AG04450 (cell line): ENCODE data around the gene CFAP58. TPM values are rescaled to one million over a fixed set of nuclear protein-coding genes. Genes with fewer than 3 reads are reported as not detected.

Experiments used
- CTCF ChIA-PET: fragments of 300-600, 350-600 bp; formaldehyde crosslinking; extraction: SDS; loops from one replicate; lab custom pipeline; 2022; ENCODE audit warnings: antibody characterized with exemption, inconsistent platforms; lab: Charles Lee
- POLR2A ChIA-PET: fragments of 350-600 bp; formaldehyde crosslinking; extraction: SDS; loops from one replicate; lab custom pipeline; 2021; ENCODE audit warnings: antibody characterized with exemption, inconsistent platforms; lab: Yijun Ruan, JAX
- DNase-seq: peaks from one replicate; pipeline ENCODE4 v3.0.0-alpha.2; 2011; ENCODE audit warnings: low read depth, low spot score
- H3K27ac ChIP-seq: one replicate; pipeline ENCODE4 v1.5.1; 2012; ENCODE audit warnings: low read depth, low read length, control low read depth
- H3K27me3 ChIP-seq: one replicate; pipeline ENCODE4 v1.6.0; 2012; ENCODE audit warnings: low read length; ENCODE audit not compliant: control insufficient read depth, insufficient read depth
- H3K4me3 ChIP-seq: 2 replicates; pipeline ENCODE4 v1.5.1; 2011; ENCODE audit warnings: mild to moderate bottlenecking, low read depth, low read length, control low read depth
- H3K9me3 ChIP-seq: 2 replicates; pipeline ENCODE4 v1.5.1; 2012; ENCODE audit warnings: low read length; ENCODE audit not compliant: control insufficient read depth, insufficient read depth
- CTCF ChIP-seq: IDR thresholded peaks from 2 replicates; pipeline ENCODE4 v1.5.1; 2011; ENCODE audit warnings: low read depth, low read length, control low read depth, inconsistent platforms
- polyA plus RNA-seq: library from polyadenylated mRNA; depleted of rRNA; stranded (reverse); fragments of >200 nt; gene quantifications from 2 replicates; pipeline ENCODE4 v1.2.3, GENCODE V29; 2011

The CFAP58 gene
- polyA plus RNA-seq, 1 experiment, result 0.51 TPM

GRCh38 chr10:104321725-104322415, 31.8 kb upstream of the CFAP58 start:
- Histone ChIP-seq H3K27ac (peak overlapping the region; percentile 39), H3K9me3 (no peaks in the 10 kb centered on the region), H3K27me3 (no peaks in the 10 kb centered on the region), H3K4me3 (no peak overlapping the region)
- POLR2A ChIA-PET, result interaction anchor here (1.5 kb wide), 1 partner anchor 17 kb away, joined by 5 read pairs; the partner anchor contains the start of gene ITPRIP
- no peak for DNase-seq
- CTCF ChIA-PET, result interaction anchor here (0.5 to 2.5 kb wide), 10 partner anchors 10 to 543 kb away, joined by 3 to 24 read pairs (median 4); partner anchors contain the start of gene SFR1
- no peak for TF ChIP-seq CTCF

GRCh38 chr10:104322416-104322782, 31.2 kb upstream of the CFAP58 start:
- Histone ChIP-seq H3K27ac (no peak overlapping the region), H3K9me3 (no peaks in the 10 kb centered on the region), H3K4me3 (no peak overlapping the region), H3K27me3 (no peaks in the 10 kb centered on the region)
- TF ChIP-seq CTCF, result no peak
- ChIA-PET POLR2A (interaction anchor here (1.5 kb wide), 1 partner anchor 16 kb away, joined by 5 read pairs; the partner anchor contains the start of gene ITPRIP), CTCF (interaction anchor here (1.3 to 2.5 kb wide), 5 partner anchors 10 to 31 kb away, joined by 3 to 24 read pairs (median 4); no protein-coding TSS in a partner anchor)
- no peak for DNase-seq

- no peaks in the 10 kb centered on the region for H3K9me3 ChIP-seq
- no peak overlapping the region for H3K27ac ChIP-seq
- ChIA-PET CTCF (interaction anchor here (1.1 to 5.5 kb wide), 3 partner anchors 31 to 48 kb away, joined by 6 to 35 read pairs (median 24); no protein-coding TSS in a partner anchor), POLR2A (no interaction called here)
- no peak for DNase-seq
- H3K4me3 ChIP-seq, result no peak overlapping the region
- no peaks in the 10 kb centered on the region for H3K27me3 ChIP-seq
- TF ChIP-seq CTCF, result no peak
These were observed 30.5 kb upstream of the CFAP58 start for GRCh38 chr10:104323085-104323484.

- H3K27ac ChIP-seq, result no peak overlapping the region
- H3K9me3 ChIP-seq, result no peaks in the 10 kb centered on the region
- H3K27me3 ChIP-seq, result no peaks in the 10 kb centered on the region
- ChIA-PET CTCF (interaction anchor here (1.1 to 5.5 kb wide), 3 partner anchors 27 to 49 kb away, joined by 4 to 35 read pairs (median 6); no protein-coding TSS in a partner anchor), POLR2A (no interaction called here)
- TF ChIP-seq CTCF, result no peak
- DNase-seq, result no peak
- H3K4me3 ChIP-seq, result no peak overlapping the region
These were observed 29.9 kb upstream of the CFAP58 start for GRCh38 chr10:104323760-104324201.

GRCh38 chr10:104324221-104324686, 29.4 kb upstream of the CFAP58 start:
- Histone ChIP-seq H3K9me3 (no peaks in the 10 kb centered on the region), H3K27me3 (no peaks in the 10 kb centered on the region), H3K27ac (no peak overlapping the region), H3K4me3 (no peak overlapping the region)
- DNase-seq, result no peak
- no peak for TF ChIP-seq CTCF
- ChIA-PET CTCF (interaction anchor here (1.1 to 5.5 kb wide), 4 partner anchors 18 to 50 kb away, joined by 4 to 35 read pairs (median 6); no protein-coding TSS in a partner anchor), POLR2A (no interaction called here)
